Stomach (tissue), 4 donors: Measurements from ENCODE around the gene ANKFN1.

Experiments used
- EP300 ChIP-seq: sonication (generic); formaldehyde crosslinking; IDR thresholded peaks from one replicate; pipeline ENCODE4 v1.6.1; 2017; ENCODE audit warnings: antibody characterized with exemption
- POLR2A ChIP-seq, 4 donors: fragments of 450-650 bp; IDR thresholded peaks; one replicate each; pipeline ENCODE4 v1.6.1; 2016; ENCODE audit warnings: antibody characterized with exemption in 4 of 4, control low read depth in 2 of 4, mild to moderate bottlenecking in 1 of 4, moderate library complexity in 1 of 4
- POLR2AphosphoS5 ChIP-seq, 3 donors: sonication (generic); formaldehyde crosslinking; IDR thresholded peaks; one replicate each; pipeline ENCODE4 v1.6.1; 2016; ENCODE audit warnings: antibody characterized with exemption in 3 of 3
- TF ChIP-seq, protein P1 (sequence below), 7 experiments: fragments of 450-650 bp in 4 of 7; fragments of 200-600 bp in 3 of 7; sonication (generic) in 3 of 7; IDR thresholded peaks; one replicate each; pipeline ENCODE4 v1.5.1; 2016 to 2019; ENCODE audit warnings: antibody characterized with exemption in 7 of 7, control low read depth in 2 of 7, mild to moderate bottlenecking in 1 of 7

DNA sequence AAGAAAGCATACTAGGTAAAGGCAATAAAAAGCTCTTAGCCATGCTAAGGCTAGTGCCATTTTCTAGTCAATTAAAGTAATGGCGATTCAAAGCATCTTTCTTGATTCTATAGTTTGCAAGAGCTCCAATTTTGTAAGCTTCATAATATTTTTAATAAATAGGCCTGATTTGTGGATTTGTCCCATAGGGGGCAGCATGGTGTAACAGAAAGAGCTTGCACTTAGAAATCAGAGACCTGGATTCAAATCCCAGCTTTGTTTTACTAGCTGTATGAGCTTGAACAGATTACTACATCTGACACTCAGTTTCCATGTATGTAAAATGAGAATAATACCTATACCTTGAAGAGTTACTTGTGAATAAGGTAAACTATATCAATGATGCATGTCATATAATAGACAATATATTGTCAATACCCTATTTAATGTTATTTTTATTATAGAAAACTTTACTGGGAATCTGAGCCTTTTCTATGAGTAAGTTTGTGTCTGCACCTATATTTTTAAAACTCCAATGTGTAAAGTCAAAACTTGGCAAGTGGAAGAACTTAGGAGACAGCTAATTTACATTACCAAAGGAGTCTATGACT lies 346.6 kb downstream of the ANKFN1 start:
- TF ChIP-seq, protein P1, sequence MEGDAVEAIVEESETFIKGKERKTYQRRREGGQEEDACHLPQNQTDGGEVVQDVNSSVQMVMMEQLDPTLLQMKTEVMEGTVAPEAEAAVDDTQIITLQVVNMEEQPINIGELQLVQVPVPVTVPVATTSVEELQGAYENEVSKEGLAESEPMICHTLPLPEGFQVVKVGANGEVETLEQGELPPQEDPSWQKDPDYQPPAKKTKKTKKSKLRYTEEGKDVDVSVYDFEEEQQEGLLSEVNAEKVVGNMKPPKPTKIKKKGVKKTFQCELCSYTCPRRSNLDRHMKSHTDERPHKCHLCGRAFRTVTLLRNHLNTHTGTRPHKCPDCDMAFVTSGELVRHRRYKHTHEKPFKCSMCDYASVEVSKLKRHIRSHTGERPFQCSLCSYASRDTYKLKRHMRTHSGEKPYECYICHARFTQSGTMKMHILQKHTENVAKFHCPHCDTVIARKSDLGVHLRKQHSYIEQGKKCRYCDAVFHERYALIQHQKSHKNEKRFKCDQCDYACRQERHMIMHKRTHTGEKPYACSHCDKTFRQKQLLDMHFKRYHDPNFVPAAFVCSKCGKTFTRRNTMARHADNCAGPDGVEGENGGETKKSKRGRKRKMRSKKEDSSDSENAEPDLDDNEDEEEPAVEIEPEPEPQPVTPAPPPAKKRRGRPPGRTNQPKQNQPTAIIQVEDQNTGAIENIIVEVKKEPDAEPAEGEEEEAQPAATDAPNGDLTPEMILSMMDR (IDR thresholded peaks at IDR 0.05): no peak
- TF ChIP-seq POLR2A (IDR thresholded peaks at IDR 0.05) (no peak), EP300 (no peak), POLR2AphosphoS5 (IDR thresholded peaks at IDR 0.05) (no peak)
